Common myeloid progenitor, CD34-positive (primary cell): ENCODE data around the gene RASD2.
"Not testable (repeated sequence)": the region's sequence is repeated elsewhere in the genome, so short reads cannot be mapped to it uniquely, and the experiment has no call there.

Experiments used
- CTCF ChIA-PET: fragments of 350-600 bp; sonication (Branson Sonifier 250); formaldehyde crosslinking; loops from one replicate; lab custom pipeline; 2021; ENCODE audit warnings: antibody characterized with exemption; lab: Charles Lee
- POLR2A ChIA-PET: fragments of 350-600 bp; sonication (Branson Sonifier 250); formaldehyde crosslinking; loops from one replicate; lab custom pipeline; 2021; ENCODE audit warnings: antibody characterized with exemption; lab: Charles Lee
- DNase-seq, 3 donors: peaks; one replicate each; pipeline versions ENCODE4 v3.0.0 to v3.0.0-alpha.2; 2013
- H3K27ac ChIP-seq, 2 experiments: 1 replicate in 1 of 2; 2 replicates in 1 of 2; pipeline ENCODE4 v1.7.0; 2013; ENCODE audit warnings: inconsistent platforms in 2 of 2, low read length in 2 of 2, mild to moderate bottlenecking in 2 of 2, low read depth in 1 of 2, moderate library complexity in 1 of 2; ENCODE audit not compliant: severe bottlenecking in 2 of 2, insufficient read depth in 1 of 2, poor library complexity in 1 of 2
- H3K27me3 ChIP-seq, 5 experiments: replicated peaks in 2 of 5; 1 replicate in 3 of 5; 2 replicates in 2 of 5; pipeline versions ENCODE4 v1.6.1 to v1.7.0; 2013; ENCODE audit warnings: low read length in 4 of 5, mild to moderate bottlenecking in 2 of 5, moderate library complexity in 2 of 5, inconsistent platforms in 1 of 5; ENCODE audit not compliant: insufficient read depth in 5 of 5, control insufficient read depth in 4 of 5
- H3K36me3 ChIP-seq, 4 experiments: 1 replicate in 2 of 4; 2 replicates in 2 of 4; pipeline versions ENCODE4 v1.6.1 to v1.7.0; 2013; ENCODE audit warnings: low read length in 3 of 4, control low read depth in 1 of 4, mild to moderate bottlenecking in 1 of 4; ENCODE audit not compliant: control insufficient read depth in 4 of 4, insufficient read depth in 4 of 4
- H3K4me1 ChIP-seq, 4 experiments: 1 replicate in 3 of 4; 2 replicates in 1 of 4; pipeline versions ENCODE4 v1.6.1 to v1.7.1; 2013; ENCODE audit warnings: low read length in 3 of 4, mild to moderate bottlenecking in 3 of 4, control low read depth in 1 of 4, inconsistent platforms in 1 of 4, moderate library complexity in 1 of 4; ENCODE audit not compliant: control insufficient read depth in 4 of 4, insufficient read depth in 4 of 4; ENCODE audit errors: control extremely low read depth in 1 of 4
- H3K4me3 ChIP-seq, 7 experiments: 1 replicate in 4 of 7; 2 replicates in 3 of 7; pipeline versions ENCODE4 v1.5.1 to v1.7.0; 2013; ENCODE audit warnings: mild to moderate bottlenecking in 7 of 7, low read length in 6 of 7, moderate library complexity in 6 of 7, inconsistent platforms in 2 of 7, low read depth in 2 of 7, control low read depth in 1 of 7; ENCODE audit not compliant: insufficient read depth in 4 of 7, control insufficient read depth in 1 of 7; ENCODE audit errors: extremely low read depth in 1 of 7
- H3K9me3 ChIP-seq, 5 experiments: 1 replicate in 4 of 5; 2 replicates in 1 of 5; pipeline versions ENCODE4 v1.6.1 to v1.7.1; 2013; ENCODE audit warnings: low read length in 4 of 5, mild to moderate bottlenecking in 2 of 5, inconsistent platforms in 1 of 5, low read depth in 1 of 5, moderate library complexity in 1 of 5; ENCODE audit not compliant: control insufficient read depth in 4 of 5, insufficient read depth in 2 of 5; ENCODE audit errors: control extremely low read depth in 1 of 5
- WGBS: methylation state at CpG from one replicate; pipeline ENCODE4 v1.1.5; 2013; ENCODE audit not compliant: insufficient coverage; 5-methylcytosine and 5-hydroxymethylcytosine counted together

RASD2 gene

GRCh38 chr22:35510481-35510934, 30.1 kb upstream of the RASD2 start:
- ChIA-PET POLR2A (no interaction called here), CTCF (interaction anchor here (0.9 kb wide), 1 partner anchor 21 kb away, joined by 3 read pairs; no protein-coding TSS in a partner anchor)
- no peaks in the 10 kb centered on the region for H3K9me3 ChIP-seq
- 97% methylated on average over 4 of the region's 6 CpGs for WGBS
- no peaks in the 10 kb centered on the region for H3K36me3 ChIP-seq
- H3K4me1 ChIP-seq = peaks cover 0 to under 1% (median 0%) of the 10 kb centered on the region in 4 experiments
- DNase-seq = no peak
- no peak overlapping the region for H3K27ac ChIP-seq
- no peak overlapping the region for H3K4me3 ChIP-seq
- H3K27me3 ChIP-seq = peaks cover 0 to 8% (median 0%) of the 10 kb centered on the region in 5 experiments

- ChIA-PET POLR2A (no interaction called here), CTCF (interaction anchor here (0.9 kb wide), 1 partner anchor 20 kb away, joined by 3 read pairs; no protein-coding TSS in a partner anchor)
- no peaks in the 10 kb centered on the region for H3K9me3 ChIP-seq
- peaks cover 0 to 8% (median 0%) of the 10 kb centered on the region in 5 experiments for H3K27me3 ChIP-seq
- no peak overlapping the region for H3K27ac ChIP-seq
- H3K4me1 ChIP-seq = no peaks in the 10 kb centered on the region
- WGBS = 100% methylated on average over 4 of the region's 4 CpGs
- no peak overlapping the region for H3K4me3 ChIP-seq
- H3K36me3 ChIP-seq = no peaks in the 10 kb centered on the region
- DNase-seq = no peak
Observed at GRCh38 chr22:35510951-35511350, 29.7 kb upstream of the RASD2 start.

GRCh38 chr22:35514366-35514765, 26.3 kb upstream of the RASD2 start:
- 92% methylated on average over 2 of the region's 2 CpGs for WGBS
- Histone ChIP-seq H3K27me3 (peaks cover 0 to 14% (median 0%) of the 10 kb centered on the region in 5 experiments), H3K36me3 (no peaks in the 10 kb centered on the region), H3K27ac (no peak overlapping the region), H3K9me3 (no peaks in the 10 kb centered on the region), H3K4me1 (no peaks in the 10 kb centered on the region), H3K4me3 (no peak overlapping the region)
- no peak for DNase-seq
- POLR2A ChIA-PET = no interaction called here
- CTCF ChIA-PET = no interaction called here

- WGBS = 98% methylated on average over 4 of the region's 4 CpGs
- POLR2A ChIA-PET, DNase-seq, H3K4me3 ChIP-seq, H3K9me3 ChIP-seq, H3K27ac ChIP-seq, H3K36me3 ChIP-seq, H3K4me1 ChIP-seq: not testable (repeated sequence)
- CTCF ChIA-PET = interaction anchor here (1.5 kb wide), 1 partner anchor 21 kb away, joined by 3 read pairs; no protein-coding TSS in a partner anchor
- peaks cover 0 to 15% (median 0%) of the 10 kb centered on the region in 5 experiments for H3K27me3 ChIP-seq
Observed at GRCh38 chr22:35515952-35516351, 24.7 kb upstream of the RASD2 start.

- H3K4me3 ChIP-seq = no peak overlapping the region
- ChIA-PET CTCF (interaction anchor here (1.5 kb wide), 1 partner anchor 20 kb away, joined by 3 read pairs; no protein-coding TSS in a partner anchor), POLR2A (no interaction called here)
- WGBS = 99% methylated on average over 9 of the region's 9 CpGs
- H3K27ac ChIP-seq = no peak overlapping the region
- H3K9me3 ChIP-seq = no peaks in the 10 kb centered on the region
- DNase-seq = no peak
- H3K36me3 ChIP-seq = no peaks in the 10 kb centered on the region
- H3K27me3 ChIP-seq = peaks cover 0 to 17% (median 0%) of the 10 kb centered on the region in 5 experiments
- peaks cover 0 to 4% (median 2%) of the 10 kb centered on the region in 4 experiments for H3K4me1 ChIP-seq
Observed at GRCh38 chr22:35516723-35517122, 23.9 kb upstream of the RASD2 start.

- Histone ChIP-seq H3K27me3 (peaks cover 0 to 15% (median 0%) of the 10 kb centered on the region in 5 experiments), H3K4me1 (peaks cover 0 to 9% (median 6%) of the 10 kb centered on the region in 4 experiments), H3K36me3 (no peaks in the 10 kb centered on the region), H3K4me3 (no peak overlapping the region), H3K27ac (no peak overlapping the region), H3K9me3 (no peaks in the 10 kb centered on the region)
- ChIA-PET POLR2A (no interaction called here), CTCF (interaction anchor here (1.5 kb wide), 1 partner anchor 20 kb away, joined by 3 read pairs; no protein-coding TSS in a partner anchor)
- no peak for DNase-seq
- WGBS = 98% methylated on average over 6 of the region's 6 CpGs
Observed at GRCh38 chr22:35517207-35517606, 23.4 kb upstream of the RASD2 start.

- H3K4me3 ChIP-seq = no peak overlapping the region
- DNase-seq = no peak
- H3K27me3 ChIP-seq = peaks cover 0 to 12% (median 0%) of the 10 kb centered on the region in 5 experiments
- no peaks in the 10 kb centered on the region for H3K36me3 ChIP-seq
- H3K9me3 ChIP-seq = no peaks in the 10 kb centered on the region
- H3K4me1 ChIP-seq = peaks cover 0 to 11% (median 6%) of the 10 kb centered on the region in 4 experiments
- ChIA-PET CTCF (no interaction called here), POLR2A (no interaction called here)
- WGBS = 96% methylated on average over 5 of the region's 8 CpGs
- H3K27ac ChIP-seq = no peak overlapping the region
Observed at GRCh38 chr22:35517769-35518530, 22.7 kb upstream of the RASD2 start.
